MCF 10A (cell line): ENCODE results near the gene HSPA12A. TPM values are rescaled to one million over a fixed set of nuclear protein-coding genes. Genes with fewer than 3 reads are reported as not detected.
A peak's percentile ranks its signal among the peaks of the same experiment; 100 is the strongest.

ENCODE experiments used
- BruUV-seq: library from RNA; stranded (reverse); fragments of 400-500 nt; replicated peaks from 2 replicates; lab custom pipeline; 2021; lab: Mats Ljungman, UMichigan
- CTCF ChIA-PET: fragments of 300-600 bp; sonication (Branson Sonifier 250); formaldehyde crosslinking; extraction: SDS; loops from one replicate; lab custom pipeline; 2021; ENCODE audit warnings: antibody characterized with exemption, inconsistent platforms; lab: Yijun Ruan, JAX
- POLR2A ChIA-PET: fragments of 300-600, 350-650 bp; sonication (Branson Sonifier 250); formaldehyde crosslinking; extraction: SDS; loops from one replicate; lab custom pipeline; 2020; ENCODE audit warnings: antibody characterized with exemption, inconsistent platforms; lab: Yijun Ruan, JAX
- DNase-seq: peaks from one replicate; pipeline ENCODE4 v3.0.0-alpha.2; 2018; ENCODE audit not compliant: unreplicated experiment
- H3K27ac Mint-ChIP-seq: one replicate; pipeline ENCODE4 v1.8.0; 2022; ENCODE audit warnings: mild to moderate bottlenecking, low read depth, mixed read lengths; ENCODE audit not compliant: unreplicated experiment
- H3K27me3 Mint-ChIP-seq: one replicate; pipeline ENCODE4 v1.8.0; 2022; ENCODE audit warnings: mixed read lengths; ENCODE audit not compliant: insufficient read depth, unreplicated experiment
- H3K36me3 Mint-ChIP-seq: one replicate; pipeline ENCODE4 v1.8.0; 2022; ENCODE audit warnings: mild to moderate bottlenecking, moderate library complexity, mixed read lengths; ENCODE audit not compliant: insufficient read depth, unreplicated experiment
- H3K4me1 Mint-ChIP-seq: one replicate; pipeline ENCODE4 v1.8.0; 2022; ENCODE audit warnings: mixed read lengths; ENCODE audit not compliant: insufficient read depth, unreplicated experiment
- H3K4me3 Mint-ChIP-seq: one replicate; pipeline ENCODE4 v1.8.0; 2022; ENCODE audit warnings: mild to moderate bottlenecking, moderate library complexity, mixed read lengths; ENCODE audit not compliant: unreplicated experiment
- H3K9me3 Mint-ChIP-seq: one replicate; pipeline ENCODE4 v1.8.0; 2022; ENCODE audit warnings: mixed read lengths; ENCODE audit not compliant: unreplicated experiment
- CTCF ChIP-seq: fragments of 200-600 bp; IDR thresholded peaks from one replicate; pipeline ENCODE4 v1.8.0; 2022; ENCODE audit warnings: antibody characterized with exemption, mild to moderate bottlenecking; ENCODE audit not compliant: unreplicated experiment
- intact Hi-C: fragments of 100-400 bp; cut with micrococcal nuclease; formaldehyde crosslinking; loops from 2 replicates; pipeline ENCODE4 v1.14.1; 2022
- total RNA-seq: library from RNA; stranded (reverse); gene quantifications from 2 replicates; pipeline ENCODE4 v1.2.3, GENCODE V29; 2022

Gene HSPA12A
- total RNA-seq, 1 experiment from 2014 or later, result 9.1 TPM

- Mint-ChIP-seq H3K36me3 (no peaks in the 10 kb centered on the region), H3K27ac (no peak overlapping the region), H3K4me1 (peaks cover 14% of the 10 kb centered on the region), H3K27me3 (no peaks in the 10 kb centered on the region), H3K9me3 (no peaks in the 10 kb centered on the region), H3K4me3 (no peak overlapping the region)
- no peak for DNase-seq
- intact Hi-C loops, result no loop called here
- ChIA-PET POLR2A (interaction anchor here (1.2 kb wide), 1 partner anchor 10 kb away, joined by 3 read pairs; no protein-coding TSS in a partner anchor), CTCF (interaction anchor here (1.5 kb wide), 1 partner anchor 30 kb away, joined by 7 read pairs; no protein-coding TSS in a partner anchor)
- TF ChIP-seq CTCF, result no peak
- BruUV-seq, result no TSS peak
These were observed 14.9 kb upstream of the HSPA12A start for GRCh38 chr10:116757246-116757645.

- BruUV-seq, result no TSS peak
- H3K27ac Mint-ChIP-seq, result no peak overlapping the region
- H3K9me3 Mint-ChIP-seq, result no peaks in the 10 kb centered on the region
- intact Hi-C loops, result no loop called here
- H3K4me1 Mint-ChIP-seq, result peaks cover 20% of the 10 kb centered on the region
- H3K36me3 Mint-ChIP-seq, result no peaks in the 10 kb centered on the region
- no peak for TF ChIP-seq CTCF
- ChIA-PET CTCF (interaction anchor here (0.7 to 1.5 kb wide), 2 partner anchors 31 to 74 kb away, joined by 3 to 7 read pairs; no protein-coding TSS in a partner anchor), POLR2A (interaction anchor here (0.7 to 1.2 kb wide), 2 partner anchors 8 to 11 kb away, joined by 3 read pairs; no protein-coding TSS in a partner anchor)
- DNase-seq, result no peak
- H3K27me3 Mint-ChIP-seq, result no peaks in the 10 kb centered on the region
- no peak overlapping the region for H3K4me3 Mint-ChIP-seq
These were observed 13.9 kb upstream of the HSPA12A start for GRCh38 chr10:116756277-116756676.

GRCh38 chr10:116753759-116754158 is 11.4 kb upstream of the HSPA12A start:
- ChIA-PET CTCF (interaction anchor here (0.5 to 1.7 kb wide), 5 partner anchors 29 to 1339 kb away, joined by 3 to 6 read pairs (median 3); no protein-coding TSS in a partner anchor), POLR2A (interaction anchor here (0.6 to 1.4 kb wide), 2 partner anchors 11 to 25 kb away, joined by 3 to 5 read pairs; no protein-coding TSS in a partner anchor)
- peaks cover 24% of the 10 kb centered on the region for H3K4me1 Mint-ChIP-seq
- H3K36me3 Mint-ChIP-seq, result no peaks in the 10 kb centered on the region
- intact Hi-C loops, result no loop called here
- H3K27me3 Mint-ChIP-seq, result no peaks in the 10 kb centered on the region
- no peaks in the 10 kb centered on the region for H3K9me3 Mint-ChIP-seq
- TF ChIP-seq CTCF, result no peak
- DNase-seq, result peak; percentile 81
- BruUV-seq, result no TSS peak
- H3K27ac Mint-ChIP-seq, result no peak overlapping the region
- H3K4me3 Mint-ChIP-seq, result no peak overlapping the region

- no peaks in the 10 kb centered on the region for H3K9me3 Mint-ChIP-seq
- H3K27me3 Mint-ChIP-seq, result no peaks in the 10 kb centered on the region
- ChIA-PET CTCF (interaction anchor here (0.5 to 1.7 kb wide), 6 partner anchors 10 to 1339 kb away, joined by 3 to 6 read pairs (median 3); no protein-coding TSS in a partner anchor), POLR2A (interaction anchor here (0.6 to 1.4 kb wide), 2 partner anchors 10 to 25 kb away, joined by 3 to 5 read pairs; no protein-coding TSS in a partner anchor)
- BruUV-seq, result no TSS peak
- DNase-seq, result no peak
- H3K36me3 Mint-ChIP-seq, result no peaks in the 10 kb centered on the region
- H3K27ac Mint-ChIP-seq, result no peak overlapping the region
- H3K4me1 Mint-ChIP-seq, result peaks cover 30% of the 10 kb centered on the region
- intact Hi-C loops, result no loop called here
- no peak overlapping the region for H3K4me3 Mint-ChIP-seq
- TF ChIP-seq CTCF, result no peak
These were observed 10.8 kb upstream of the HSPA12A start for GRCh38 chr10:116752969-116753665.
